HS-27A (cell line): ENCODE results near the gene MEMO1.
A peak's percentile ranks its signal among the peaks of the same experiment; 100 is the strongest.
"Not testable (repeated sequence)": the region's sequence is repeated elsewhere in the genome, so short reads cannot be mapped to it uniquely, and the experiment has no call there.

Experiments
- DNase-seq: peaks from one replicate; pipeline ENCODE4 v3.0.0-alpha.2; 2012; ENCODE audit warnings: low read depth, missing footprints

MEMO1 gene

DNA sequence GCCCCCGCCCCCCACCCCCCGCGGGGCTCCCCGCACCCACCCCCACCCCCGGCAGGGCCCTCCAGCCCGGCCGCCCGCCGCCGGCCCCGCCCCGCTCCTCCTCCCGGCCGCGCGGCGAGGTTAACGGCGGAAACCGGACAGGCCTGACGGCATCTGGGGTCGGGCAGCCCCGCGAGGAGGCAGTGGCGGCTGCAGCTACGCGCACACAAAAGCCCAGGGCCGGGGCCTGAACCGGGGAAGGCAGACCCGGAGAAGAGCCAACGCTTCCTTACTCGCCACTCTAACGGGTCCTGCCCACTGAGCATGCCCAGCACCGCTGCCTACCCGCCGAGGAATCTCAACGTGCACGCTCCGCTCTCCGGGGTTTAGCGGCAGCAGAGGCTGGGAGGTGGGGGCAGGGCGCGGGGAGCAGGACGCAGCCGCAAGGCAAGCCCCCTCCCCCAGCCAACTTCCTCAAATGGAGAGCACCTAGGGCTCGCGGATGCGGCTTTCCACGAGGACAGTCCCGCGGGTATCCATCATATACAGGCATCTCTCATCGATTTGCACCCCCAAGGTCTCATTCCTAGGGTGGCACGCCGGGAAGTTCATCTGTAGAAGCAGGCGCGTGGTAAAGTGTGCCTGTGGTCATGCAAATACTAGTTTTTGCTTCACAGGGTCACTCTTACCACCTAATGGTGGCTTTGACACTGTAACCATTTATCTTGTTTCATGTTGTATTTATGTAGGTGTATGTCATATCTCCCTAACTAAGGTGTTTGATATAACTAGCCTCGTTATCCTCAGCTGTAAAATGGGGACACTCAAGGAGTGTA, at the start of gene MEMO1:
Gene MEMO1, minus strand, starts transcription at position 339 of the 815 bp plus-strand sequence. CDS start 761 bp downstream, outside the sequence.
- peak; percentile 67 for DNase-seq

DNA sequence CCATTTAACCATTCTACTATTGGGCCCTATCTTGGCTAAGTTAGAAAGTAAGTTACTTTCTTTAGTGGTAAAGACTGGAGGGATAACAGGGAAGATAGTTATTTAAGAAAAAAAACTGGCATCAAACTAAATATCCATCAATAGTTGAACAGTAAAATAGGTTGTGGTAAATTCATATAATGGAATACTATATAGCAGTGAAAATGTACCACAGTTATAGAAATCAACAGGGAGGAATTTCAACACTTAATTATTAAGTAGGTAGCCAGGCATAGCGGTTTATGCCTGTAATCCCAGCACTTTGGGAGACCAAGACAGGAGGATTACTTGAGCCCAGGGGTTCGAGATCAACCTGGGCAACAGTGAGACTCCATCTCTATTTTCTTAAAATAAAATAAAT, 49.5 kb upstream of the MEMO1 start:
- no peak for DNase-seq

DNA sequence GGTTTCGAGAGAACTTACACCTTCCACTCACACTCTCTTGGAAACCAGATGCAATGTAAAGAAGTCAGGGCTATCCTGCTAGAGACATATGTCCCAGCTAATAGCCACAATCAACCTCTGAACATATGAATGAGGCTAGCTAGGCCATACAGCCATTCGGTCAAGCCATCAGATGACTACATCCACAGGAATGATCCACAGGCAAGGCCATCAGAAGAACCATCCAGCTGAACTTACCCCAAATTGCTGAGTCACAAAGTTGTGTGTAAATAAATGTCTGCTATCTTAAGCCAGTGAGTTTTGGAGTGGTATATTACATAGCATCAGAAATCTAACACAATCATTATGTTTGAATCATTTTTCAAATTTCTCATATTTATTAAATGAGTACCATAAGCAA, 47.3 kb upstream of the MEMO1 start:
- no peak for DNase-seq

DNA sequence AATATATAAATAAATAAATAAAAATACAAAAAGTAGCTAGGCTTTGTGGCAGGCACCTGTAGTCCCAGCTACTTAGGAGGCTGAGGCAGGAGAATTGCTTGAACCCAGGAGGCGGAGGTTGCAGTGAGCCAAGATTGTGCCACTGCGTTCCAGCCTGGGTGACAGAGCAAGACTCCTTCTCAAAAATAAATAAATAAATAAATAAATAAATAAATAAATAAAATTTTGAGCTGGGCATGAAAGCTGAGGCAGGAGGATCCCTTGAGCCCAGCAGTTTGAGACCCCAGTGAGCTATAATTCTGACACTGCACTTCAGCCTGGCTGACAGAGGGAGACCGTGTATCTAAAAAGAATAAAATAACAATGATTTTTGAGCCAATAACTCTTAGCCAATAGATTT, 43.8 kb upstream of the MEMO1 start:
- DNase-seq: not testable (repeated sequence)

DNA sequence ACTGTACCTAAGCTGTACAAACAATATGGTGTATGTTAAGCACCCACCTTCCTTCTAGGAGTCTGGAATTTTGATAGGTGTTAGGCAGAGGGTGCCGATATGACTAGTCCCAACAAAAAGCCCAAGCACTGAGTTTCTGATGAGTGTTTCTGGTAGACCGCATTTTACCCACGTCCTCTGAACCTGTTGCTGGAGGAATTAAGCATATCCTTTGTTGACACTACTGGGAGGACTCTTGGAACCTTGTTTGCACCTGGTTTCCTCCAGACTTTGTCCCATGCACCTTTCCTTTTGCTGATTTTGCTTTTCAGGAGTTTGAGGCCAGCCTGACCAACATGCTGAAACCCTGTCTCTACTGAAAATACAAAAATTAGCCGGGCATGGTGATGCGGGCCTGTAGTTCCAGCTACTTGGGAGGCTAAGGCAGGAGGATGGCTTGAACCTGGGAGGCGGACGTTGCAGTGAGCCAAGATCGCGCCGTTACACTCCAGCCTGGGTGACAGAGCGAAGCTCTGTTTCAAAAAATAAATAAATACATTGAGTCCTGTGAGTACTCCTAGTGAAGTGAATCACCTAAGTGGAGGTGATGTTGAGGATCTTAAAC, 41.1 kb upstream of the MEMO1 start:
- DNase-seq: no peak

DNA sequence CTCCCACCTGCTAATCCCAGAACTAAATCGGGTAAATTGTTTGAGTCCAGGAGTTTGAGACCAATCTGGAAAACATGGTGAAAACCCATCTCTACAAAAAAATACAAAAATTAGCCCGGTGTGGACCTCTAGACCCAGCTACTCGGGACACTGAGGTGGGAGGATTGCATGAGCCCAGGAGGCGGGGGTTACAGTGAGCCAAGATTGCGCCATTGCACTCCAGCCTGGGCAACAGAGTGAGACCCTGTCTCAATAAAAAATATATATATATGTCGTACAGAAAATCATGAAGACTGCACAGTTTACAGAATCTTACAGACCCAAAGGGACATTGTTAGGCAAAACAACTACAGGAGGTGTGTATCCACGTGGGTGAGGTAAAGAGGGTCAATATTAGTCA, 32.8 kb upstream of the MEMO1 start:
- no peak for DNase-seq

DNA sequence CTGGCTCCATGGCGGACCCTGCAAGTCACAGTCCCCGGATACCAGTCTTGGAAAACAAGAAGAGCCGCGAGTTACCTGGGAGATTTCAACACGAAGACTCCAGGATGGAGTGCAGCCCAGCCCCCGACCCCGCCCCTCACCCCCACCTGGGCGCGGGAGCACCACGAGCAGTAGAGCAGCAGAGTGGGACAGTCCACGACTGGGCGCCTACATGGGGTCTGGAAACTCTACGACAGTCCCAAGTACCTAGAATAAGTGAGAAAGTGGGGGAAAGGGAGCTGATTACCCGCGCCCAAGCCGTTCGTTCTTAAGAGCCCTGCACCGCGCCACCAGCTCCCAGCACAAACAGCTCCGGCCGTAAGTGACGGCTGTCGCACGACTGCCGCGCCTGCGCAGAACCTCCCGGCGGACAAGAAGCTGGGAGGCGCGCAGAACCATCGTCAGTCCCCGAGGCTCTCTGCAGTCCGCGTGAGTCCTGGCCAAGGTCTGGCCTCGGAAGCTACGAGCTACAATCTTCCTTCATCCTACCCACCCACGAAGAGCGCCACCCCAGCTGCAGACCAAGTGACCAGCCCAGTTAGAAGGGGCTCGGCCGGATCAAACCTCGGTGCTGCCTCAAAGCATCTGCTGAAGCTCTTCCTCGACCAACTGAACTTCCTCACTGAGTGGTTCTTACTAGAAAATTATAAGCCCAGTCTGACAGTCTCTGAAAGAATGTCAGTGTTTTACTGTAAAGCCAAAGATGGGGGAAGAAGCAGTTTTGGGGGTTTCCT, 28.8 kb upstream of the MEMO1 start, which contains the start of gene DPY30:
Gene DPY30, minus strand, starts transcription at position 359 of the 773 bp plus-strand sequence. Its CDS starts 349 bp downstream, at position 10.
- peak; percentile 68 for DNase-seq

DNA sequence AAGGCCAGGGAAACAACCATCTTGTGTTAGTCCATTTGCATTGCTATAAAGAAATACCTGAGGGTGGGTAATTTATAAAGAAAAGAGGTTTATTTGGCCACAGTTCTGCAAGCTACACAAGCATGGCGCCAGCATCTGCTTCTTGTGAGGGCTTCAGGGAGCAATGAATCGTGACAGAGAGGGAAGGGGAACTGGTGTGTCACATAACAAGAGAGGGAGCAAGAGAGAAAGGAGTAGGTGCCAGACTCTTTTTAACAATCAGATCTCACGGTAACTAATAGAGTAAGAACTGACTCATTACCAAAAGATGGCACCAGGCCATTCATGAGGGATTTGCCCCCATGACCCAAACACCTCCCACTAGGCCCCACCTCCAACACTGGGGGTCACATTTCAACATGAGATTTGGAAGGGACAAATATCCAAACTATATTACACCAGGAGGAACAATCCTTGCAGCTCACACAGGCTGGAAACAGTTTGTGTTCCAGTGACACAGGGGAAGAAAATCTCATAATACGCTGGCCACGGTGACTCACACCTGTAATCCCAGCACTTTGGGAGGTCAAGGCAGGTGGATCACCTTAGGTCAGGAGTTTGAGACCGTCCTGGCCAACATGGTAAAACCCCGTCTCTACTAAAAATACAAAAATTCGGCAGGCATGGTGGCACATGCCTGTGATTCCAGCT, 23.5 kb upstream of the MEMO1 start:
- not testable (repeated sequence) for DNase-seq

DNA sequence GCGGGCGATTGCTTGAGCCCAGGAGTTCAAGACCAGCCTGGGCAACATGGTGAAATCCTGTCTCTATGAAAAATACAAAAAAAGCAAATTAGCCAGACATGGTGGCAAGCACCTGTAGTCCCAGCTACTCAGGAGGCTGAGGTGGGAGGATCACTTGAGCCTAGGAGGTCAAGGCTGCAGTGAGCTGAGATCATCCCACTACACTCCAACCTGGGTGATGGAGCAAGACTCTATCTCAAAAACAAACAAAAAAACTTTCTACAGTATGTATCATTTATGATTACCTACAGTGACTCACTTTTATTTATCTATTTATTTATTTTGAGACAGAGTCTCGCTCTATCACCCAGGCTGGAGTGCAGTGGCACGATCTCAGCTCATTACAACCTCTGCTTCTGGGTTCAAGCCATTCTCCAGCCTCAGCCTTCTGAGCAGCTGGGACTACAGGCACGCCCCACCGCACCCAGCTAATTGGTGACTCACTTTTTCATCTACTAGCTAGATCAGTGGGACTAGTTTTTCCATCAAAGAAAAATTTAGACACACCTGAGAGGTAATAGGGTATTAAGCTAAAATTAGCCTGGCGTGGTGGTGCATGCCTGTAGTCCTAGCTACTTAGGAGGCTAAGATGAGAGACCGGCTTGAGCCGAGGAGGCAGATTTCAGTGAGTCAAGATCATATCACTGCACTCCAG, 8.1 kb upstream of the MEMO1 start:
- DNase-seq: not testable (repeated sequence)

DNA sequence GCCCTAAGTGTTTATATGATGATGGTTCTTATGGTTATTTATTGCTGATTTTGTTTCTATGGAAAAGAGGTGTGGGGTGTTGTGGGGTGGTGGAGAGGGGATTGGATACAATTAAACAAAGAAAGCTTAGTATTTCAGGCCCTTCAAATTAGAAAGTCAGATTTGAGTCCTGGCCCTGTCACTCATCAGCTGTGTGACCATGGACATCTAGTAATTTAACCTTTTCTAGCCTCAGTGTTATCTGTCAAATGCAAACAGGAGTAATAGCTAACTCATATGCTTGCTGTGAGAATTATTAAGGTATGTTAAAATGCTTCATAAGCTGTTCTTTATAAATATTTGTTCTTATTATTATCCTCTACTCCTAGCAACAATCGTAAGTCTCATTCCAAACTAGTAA, 2.1 kb upstream of the MEMO1 start:
- no peak for DNase-seq

DNA sequence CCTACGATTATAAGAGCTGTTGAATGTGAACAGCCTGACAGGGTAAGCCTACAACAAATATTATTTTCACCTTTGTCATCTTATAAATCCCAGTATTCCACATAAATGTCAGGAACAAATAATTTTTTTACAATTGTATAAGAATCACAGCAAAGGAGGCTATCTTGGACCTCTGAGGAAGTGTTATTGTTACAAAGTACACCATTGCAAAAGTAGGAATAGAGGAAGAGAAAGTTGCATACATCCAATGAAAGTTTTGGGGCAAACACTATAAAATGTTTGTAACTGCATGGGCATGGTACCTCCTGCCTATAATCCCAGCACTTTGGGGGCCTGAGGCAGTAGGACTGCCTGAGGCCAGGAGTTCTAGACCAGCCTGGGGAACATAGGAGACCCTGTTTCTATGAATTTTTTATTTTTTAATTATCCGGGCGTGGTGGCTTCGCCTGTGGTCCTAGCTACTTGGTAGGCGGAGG, 715 bp upstream of the MEMO1 start:
- DNase-seq: no peak

DNA sequence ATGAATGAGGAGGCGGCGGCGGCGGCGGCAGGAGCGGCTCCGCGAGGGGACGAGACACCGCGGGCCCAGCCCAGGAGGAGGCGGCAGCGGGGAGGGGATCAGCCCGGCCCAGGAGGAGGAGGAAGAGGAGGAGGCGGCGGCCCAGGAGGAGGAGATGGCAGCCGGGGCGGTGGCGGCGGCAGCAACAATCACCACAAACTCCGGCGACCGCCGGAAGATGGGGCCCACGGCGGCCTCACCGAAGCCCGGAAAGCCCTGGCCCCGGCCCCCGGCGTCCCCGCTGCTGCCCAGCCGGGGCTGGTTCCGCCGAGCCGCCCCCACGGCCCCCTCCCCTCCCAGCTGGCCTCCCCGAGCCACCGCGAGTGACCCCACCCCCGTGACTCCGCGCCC, 533 bp downstream of the MEMO1 start:
- DNase-seq: not testable (repeated sequence)

DNA sequence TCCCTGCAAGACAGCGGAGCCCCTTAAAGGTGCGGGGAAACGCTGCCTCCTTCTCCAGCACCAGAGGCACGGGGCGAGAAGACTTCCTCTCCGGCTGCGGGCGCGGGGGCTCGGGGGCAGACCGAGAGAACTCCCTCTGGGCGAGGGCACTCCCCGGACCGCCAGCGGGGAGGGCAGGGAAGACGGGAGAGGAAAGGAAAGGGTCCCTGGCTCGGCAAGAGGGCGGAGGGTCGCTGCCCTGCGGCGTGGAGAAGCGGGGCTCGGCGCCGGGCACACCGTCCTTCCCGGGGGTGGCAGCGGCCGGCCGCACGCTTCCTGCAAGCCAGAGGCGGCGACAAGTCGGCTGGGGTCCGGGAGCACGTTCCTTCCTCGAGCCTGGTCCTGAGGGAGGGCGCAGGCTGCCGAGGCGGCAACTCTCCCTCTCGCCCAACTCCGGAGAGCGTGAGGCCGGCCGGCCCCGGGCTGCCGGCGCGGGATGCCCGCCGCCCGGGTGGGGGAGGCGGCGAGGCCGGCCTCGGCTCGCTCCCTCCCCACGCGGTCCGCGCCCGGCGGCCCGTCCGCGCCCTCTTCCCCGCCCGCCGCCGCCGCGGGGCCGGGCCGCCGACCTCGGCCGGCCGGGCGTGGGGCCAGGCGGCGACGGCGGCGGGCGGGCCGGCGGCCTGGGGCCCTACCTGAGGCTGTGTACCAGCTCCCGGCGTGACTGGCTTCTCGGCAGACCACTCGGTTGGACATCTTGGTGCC, 1.1 kb downstream of the MEMO1 start:
- no peak for DNase-seq

DNA sequence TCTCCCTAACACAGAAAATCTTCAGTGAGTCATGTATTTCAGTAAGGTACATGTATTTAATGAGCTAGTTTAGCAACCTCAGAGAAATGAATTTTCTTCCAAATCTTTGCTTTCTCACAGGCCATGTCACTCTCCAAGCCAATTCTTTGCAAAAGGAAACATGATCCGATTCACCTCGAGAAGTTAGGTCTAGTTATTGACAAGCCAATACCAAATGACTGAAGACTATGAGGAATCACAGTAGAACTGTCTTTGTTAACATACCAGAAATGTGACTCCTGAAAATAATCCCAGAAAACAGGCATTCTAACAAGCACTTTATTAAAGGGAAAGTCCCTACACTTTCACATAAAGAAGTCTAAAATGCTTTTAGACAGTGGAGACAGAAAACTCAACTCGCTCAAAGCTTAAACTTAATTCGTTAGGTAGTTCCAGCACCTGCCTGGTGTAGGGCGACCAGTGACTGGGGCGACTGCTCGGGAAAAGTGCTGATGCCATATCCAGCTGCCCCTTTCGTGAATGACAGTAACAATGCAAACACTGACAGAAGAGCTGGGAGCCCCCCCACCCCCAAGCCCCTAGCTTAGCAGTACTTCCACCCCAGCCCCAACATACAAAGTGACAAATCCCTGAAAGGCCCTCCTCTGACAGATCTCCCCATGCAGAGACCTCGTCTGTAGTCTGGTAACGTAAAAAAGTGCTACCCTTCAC, 1.8 kb downstream of the MEMO1 start:
- no peak for DNase-seq

DNA sequence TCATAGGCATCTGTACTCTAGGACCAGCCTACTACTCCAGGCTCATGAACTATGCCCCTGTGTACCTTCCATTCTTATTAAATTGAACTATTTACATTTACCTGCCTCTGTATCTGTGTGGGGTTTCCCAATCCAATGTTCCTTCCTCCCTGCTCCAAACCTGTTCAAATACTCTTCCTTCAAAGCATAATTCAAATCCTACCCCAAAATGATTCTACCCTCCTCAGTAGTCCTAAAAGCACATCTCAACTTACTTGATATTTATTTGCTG, 3.8 kb downstream of the MEMO1 start:
- no peak for DNase-seq

DNA sequence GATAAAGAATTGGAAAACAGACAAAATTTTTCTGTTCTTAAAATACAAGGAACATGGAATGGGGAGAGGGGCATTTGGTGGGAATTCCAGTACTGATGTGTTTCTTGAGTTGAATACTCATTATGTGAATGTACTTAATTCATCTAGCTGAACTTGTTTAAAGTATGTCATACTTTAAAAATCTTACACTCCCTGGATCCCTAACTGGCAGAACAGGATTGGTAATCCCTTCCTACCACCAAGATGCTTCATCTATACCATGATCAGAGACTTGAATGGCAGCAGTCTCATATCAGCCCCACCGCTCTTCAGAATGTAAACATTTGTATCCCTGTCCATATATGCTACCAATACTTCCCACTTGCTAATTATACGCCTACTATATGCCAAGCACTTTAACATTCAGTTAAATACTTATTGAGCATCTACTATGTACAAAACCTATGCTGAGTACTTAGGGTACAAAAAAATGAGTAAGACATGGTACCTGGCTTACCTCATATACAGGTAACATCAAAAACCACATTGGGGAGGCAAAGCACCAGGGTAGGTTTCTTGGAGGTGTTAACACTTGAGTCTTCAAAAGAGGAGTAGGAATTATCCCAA, 5.3 kb downstream of the MEMO1 start:
- DNase-seq: no peak

DNA sequence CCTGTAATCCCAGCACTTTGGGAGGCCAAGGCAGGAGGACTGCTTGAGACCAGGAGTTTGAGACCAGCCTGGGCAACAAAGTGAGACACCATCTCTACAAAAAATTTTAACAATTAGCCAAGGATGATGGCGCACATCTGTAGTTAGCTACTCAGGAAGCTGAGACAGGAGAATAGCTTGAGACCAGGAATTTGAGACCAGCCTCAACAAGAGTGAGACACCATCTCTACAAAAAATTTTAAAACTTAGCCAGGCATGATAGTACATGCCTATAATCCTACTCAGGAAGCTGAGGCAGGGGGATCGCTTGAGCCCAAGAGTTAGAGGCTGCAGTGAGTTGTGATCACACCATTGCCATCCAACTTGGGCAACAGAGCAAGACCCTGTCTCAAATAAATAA, 7.0 kb downstream of the MEMO1 start:
- no peak for DNase-seq

DNA sequence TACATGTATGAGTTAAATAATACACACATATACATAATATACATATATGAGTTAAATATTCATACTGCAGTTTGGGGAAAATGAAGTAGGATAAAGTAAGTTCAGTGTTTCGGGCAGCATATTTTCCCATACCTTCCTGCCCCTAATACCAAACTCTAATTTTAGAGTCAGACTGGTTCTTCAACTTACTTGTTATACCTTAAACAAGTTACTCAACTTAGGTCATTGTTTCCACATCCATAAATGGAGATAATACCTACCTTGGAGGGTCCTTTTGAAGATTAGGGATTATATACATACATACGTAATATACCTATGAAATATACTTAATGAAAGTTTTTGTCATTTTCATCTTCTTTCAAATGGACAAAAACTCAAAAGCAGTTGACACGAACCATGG, 8.4 kb downstream of the MEMO1 start:
- no peak for DNase-seq

DNA sequence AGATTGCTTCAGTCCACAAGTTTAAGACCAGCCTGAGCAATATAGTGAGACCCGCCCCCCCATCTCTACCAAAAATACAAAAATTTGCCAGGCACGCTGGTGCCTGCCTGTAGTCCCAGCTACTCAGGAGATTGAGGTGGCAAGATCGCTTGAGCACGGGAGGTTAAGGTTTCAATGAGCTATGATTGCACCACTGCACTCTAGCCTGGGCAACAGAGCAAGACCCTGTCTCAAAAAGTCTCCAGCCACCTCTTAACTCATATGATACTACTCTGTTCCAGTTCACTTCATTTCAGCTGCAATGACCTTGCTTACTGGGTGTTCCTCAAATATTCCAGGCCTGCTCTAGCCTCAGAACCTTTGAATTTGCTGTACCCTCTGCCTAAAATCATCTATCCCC, 11.4 kb downstream of the MEMO1 start:
- DNase-seq: no peak
